ENCODE results near the gene ZPR1.

DNA sequence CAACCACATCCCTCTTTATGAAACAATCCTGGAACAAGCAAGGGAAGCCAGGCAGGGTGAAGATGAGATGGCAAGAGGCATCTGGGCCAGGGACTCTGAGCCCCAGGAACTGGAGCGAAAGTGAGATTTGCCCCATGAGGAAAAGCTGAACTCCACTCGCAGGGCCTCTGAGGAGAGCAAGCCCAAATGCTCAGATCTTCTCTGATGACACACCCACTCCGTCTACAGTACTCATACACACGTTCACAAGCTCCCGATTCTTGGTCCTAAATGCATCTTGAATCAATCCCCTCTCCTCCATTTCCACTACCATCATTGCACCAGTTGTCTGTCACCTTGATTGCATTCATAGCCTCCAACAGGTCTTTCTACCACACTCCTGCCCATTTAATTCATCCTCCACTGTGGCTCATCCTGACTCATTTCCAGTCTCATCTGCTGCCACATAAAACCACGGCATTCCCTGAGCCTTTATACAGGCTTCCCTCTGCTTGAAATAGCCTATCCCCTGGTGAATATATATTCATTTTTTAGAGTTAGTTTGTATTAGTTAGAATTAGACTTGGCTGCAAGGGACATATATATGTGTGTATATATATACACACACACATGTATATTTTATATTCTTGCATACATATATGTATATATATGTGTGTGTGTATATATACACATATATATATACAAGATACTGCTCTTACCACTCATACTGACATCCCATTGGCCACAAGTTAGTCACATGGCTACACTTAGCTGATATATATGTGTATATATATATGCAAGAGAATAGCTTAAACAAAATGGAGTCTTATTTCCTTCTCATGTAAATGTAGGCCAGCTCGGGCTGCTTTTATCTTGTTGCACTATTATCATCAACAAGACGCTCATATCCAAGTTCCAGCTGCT is 5.3 kb upstream of the ZPR1 start:
- TF ChIP-seq, protein P1, sequence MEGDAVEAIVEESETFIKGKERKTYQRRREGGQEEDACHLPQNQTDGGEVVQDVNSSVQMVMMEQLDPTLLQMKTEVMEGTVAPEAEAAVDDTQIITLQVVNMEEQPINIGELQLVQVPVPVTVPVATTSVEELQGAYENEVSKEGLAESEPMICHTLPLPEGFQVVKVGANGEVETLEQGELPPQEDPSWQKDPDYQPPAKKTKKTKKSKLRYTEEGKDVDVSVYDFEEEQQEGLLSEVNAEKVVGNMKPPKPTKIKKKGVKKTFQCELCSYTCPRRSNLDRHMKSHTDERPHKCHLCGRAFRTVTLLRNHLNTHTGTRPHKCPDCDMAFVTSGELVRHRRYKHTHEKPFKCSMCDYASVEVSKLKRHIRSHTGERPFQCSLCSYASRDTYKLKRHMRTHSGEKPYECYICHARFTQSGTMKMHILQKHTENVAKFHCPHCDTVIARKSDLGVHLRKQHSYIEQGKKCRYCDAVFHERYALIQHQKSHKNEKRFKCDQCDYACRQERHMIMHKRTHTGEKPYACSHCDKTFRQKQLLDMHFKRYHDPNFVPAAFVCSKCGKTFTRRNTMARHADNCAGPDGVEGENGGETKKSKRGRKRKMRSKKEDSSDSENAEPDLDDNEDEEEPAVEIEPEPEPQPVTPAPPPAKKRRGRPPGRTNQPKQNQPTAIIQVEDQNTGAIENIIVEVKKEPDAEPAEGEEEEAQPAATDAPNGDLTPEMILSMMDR (conservative IDR thresholded peaks at IDR 0.05; ENCODE audit: low read length) = no peak
- no peak for TF ChIP-seq EZH2phosphoT487 (IDR thresholded peaks at IDR 0.05; ENCODE audit: borderline replicate concordance)
